Right atrium auricular region (tissue), 2 donors: ENCODE results near the gene TRMT1. TPM values are rescaled to one million over a fixed set of nuclear protein-coding genes. Genes with fewer than 3 reads are reported as not detected.

Experiments used
- DNase-seq: peaks from one replicate; pipeline ENCODE4 v3.0.0-alpha.2; 2019; ENCODE audit warnings: low spot score
- H3K27ac ChIP-seq, 2 donors: fragments of 200-600 bp; sonication (generic); 1 replicate in 1 of 2; 2 replicates in 1 of 2; pipeline ENCODE4 v1.5.1; 2016 to 2019
- H3K27me3 ChIP-seq, 2 donors: fragments of 200-600 bp; sonication (generic); one replicate each; pipeline versions ENCODE4 v1.5.1 to v1.6.0; 2017 to 2019
- H3K36me3 ChIP-seq: fragments of 200-600 bp; sonication (generic); one replicate; pipeline ENCODE4 v1.5.1; 2016
- H3K4me1 ChIP-seq, 2 donors: fragments of 200-600 bp; sonication (generic); one replicate each; pipeline versions ENCODE4 v1.5.1 to v1.6.0; 2017 to 2019
- H3K4me3 ChIP-seq, 2 donors: fragments of 200-600 bp; sonication (generic); 1 replicate in 1 of 2; 2 replicates in 1 of 2; pipeline ENCODE4 v1.5.1; 2017 to 2019; ENCODE audit warnings: mild to moderate bottlenecking in 1 of 2, moderate library complexity in 1 of 2
- H3K9me3 ChIP-seq, 2 donors: fragments of 200-600 bp; sonication (generic); one replicate each; pipeline ENCODE4 v1.5.1; 2019
- CTCF ChIP-seq, 2 donors: fragments of 200-600 bp; sonication (generic); IDR thresholded peaks; one replicate each; pipeline ENCODE4 v1.5.1; 2019; ENCODE audit warnings: antibody characterized with exemption in 2 of 2
- total RNA-seq, 2 donors: library from RNA; depleted of rRNA; stranded (reverse); fragments of >200 nt; gene quantifications; one replicate each; pipeline ENCODE4 v1.1.0, GENCODE V29; 2016

Gene TRMT1
- total RNA-seq, 2 donors from 2014 or later = 13.6 to 15.0 TPM

- Histone ChIP-seq H3K36me3 (no peaks in the 10 kb centered on the region), H3K27me3 (no peaks in the 10 kb centered on the region), H3K9me3 (no peaks in the 10 kb centered on the region), H3K4me1 (peaks cover 0 to 68% of the 10 kb centered on the region in 2 donors), H3K4me3 (peak within 1 kb of the TSS; percentile 37 to 48), H3K27ac (peak within 1 kb of the TSS; percentile 84 to 88)
- TF ChIP-seq CTCF (IDR thresholded peaks at IDR 0.05) = no peak
- peak; percentile 87 for DNase-seq
Measured at GRCh38 chr19:13102666-13103580, 13.6 kb downstream of the TRMT1 start, which contains the start of gene LYL1. TSS of gene LYL1 (minus strand) at chr19:13102858. CDS start at chr19:13101171, 1,687 bp downstream.

- no peak for TF ChIP-seq CTCF (IDR thresholded peaks at IDR 0.05)
- Histone ChIP-seq H3K9me3 (no peaks in the 10 kb centered on the region), H3K27me3 (no peaks in the 10 kb centered on the region), H3K27ac (peak overlapping the region; percentile 84 to 88), H3K4me3 (peak overlapping the region; percentile 37 to 48), H3K4me1 (peaks cover 0 to 74% of the 10 kb centered on the region in 2 donors), H3K36me3 (no peaks in the 10 kb centered on the region)
- no peak for DNase-seq
Measured at GRCh38 chr19:13102416-13102665, 14.2 kb downstream of the TRMT1 start.

GRCh38 chr19:13101590-13102415 lies 14.7 kb downstream of the TRMT1 start:
- no peaks in the 10 kb centered on the region for H3K36me3 ChIP-seq
- TF ChIP-seq CTCF (IDR thresholded peaks at IDR 0.05) = no peak
- H3K27me3 ChIP-seq = no peaks in the 10 kb centered on the region
- peak overlapping the region; percentile 37 to 48 for H3K4me3 ChIP-seq
- peak overlapping the region; percentile 84 to 88 for H3K27ac ChIP-seq
- peaks cover 0 to 78% of the 10 kb centered on the region in 2 donors for H3K4me1 ChIP-seq
- no peak for DNase-seq
- H3K9me3 ChIP-seq = no peaks in the 10 kb centered on the region

- Histone ChIP-seq H3K4me1 (peaks cover 0 to 86% of the 10 kb centered on the region in 2 donors), H3K4me3 (peak overlapping the region; percentile 37 to 48), H3K27me3 (no peaks in the 10 kb centered on the region), H3K27ac (peak overlapping the region; percentile 84 to 88), H3K36me3 (no peaks in the 10 kb centered on the region), H3K9me3 (no peaks in the 10 kb centered on the region)
- TF ChIP-seq CTCF (IDR thresholded peaks at IDR 0.05) = peak in 1 of 2 donors; percentile 38
- no peak for DNase-seq
Measured at GRCh38 chr19:13100841-13101589, 15.5 kb downstream of the TRMT1 start.

GRCh38 chr19:13100031-13100588 lies 16.4 kb downstream of the TRMT1 start:
- H3K27ac ChIP-seq = peak overlapping the region; percentile 84 to 85
- no peak for DNase-seq
- peaks cover 5% of the 10 kb centered on the region for H3K36me3 ChIP-seq
- no peaks in the 10 kb centered on the region for H3K27me3 ChIP-seq
- TF ChIP-seq CTCF (IDR thresholded peaks at IDR 0.05) = no peak
- H3K4me1 ChIP-seq = peaks cover 0 to 90% of the 10 kb centered on the region in 2 donors
- H3K4me3 ChIP-seq = peak overlapping the region in 1 of 2 donors; percentile 50
- no peaks in the 10 kb centered on the region for H3K9me3 ChIP-seq
